ENCODE measurements around the gene PRG2.

- TF ChIP-seq, protein P1, sequence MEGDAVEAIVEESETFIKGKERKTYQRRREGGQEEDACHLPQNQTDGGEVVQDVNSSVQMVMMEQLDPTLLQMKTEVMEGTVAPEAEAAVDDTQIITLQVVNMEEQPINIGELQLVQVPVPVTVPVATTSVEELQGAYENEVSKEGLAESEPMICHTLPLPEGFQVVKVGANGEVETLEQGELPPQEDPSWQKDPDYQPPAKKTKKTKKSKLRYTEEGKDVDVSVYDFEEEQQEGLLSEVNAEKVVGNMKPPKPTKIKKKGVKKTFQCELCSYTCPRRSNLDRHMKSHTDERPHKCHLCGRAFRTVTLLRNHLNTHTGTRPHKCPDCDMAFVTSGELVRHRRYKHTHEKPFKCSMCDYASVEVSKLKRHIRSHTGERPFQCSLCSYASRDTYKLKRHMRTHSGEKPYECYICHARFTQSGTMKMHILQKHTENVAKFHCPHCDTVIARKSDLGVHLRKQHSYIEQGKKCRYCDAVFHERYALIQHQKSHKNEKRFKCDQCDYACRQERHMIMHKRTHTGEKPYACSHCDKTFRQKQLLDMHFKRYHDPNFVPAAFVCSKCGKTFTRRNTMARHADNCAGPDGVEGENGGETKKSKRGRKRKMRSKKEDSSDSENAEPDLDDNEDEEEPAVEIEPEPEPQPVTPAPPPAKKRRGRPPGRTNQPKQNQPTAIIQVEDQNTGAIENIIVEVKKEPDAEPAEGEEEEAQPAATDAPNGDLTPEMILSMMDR (conservative IDR thresholded peaks at IDR 0.05): no peak
- no peak for TF ChIP-seq EZH2 (IDR thresholded peaks at IDR 0.05; ENCODE audit: low read depth)
These were observed 14.9 kb upstream of the PRG2 start for GRCh38 chr11:57405271-57405860.
